ENCODE results near the gene KRTAP12-3. TPM values are rescaled to one million over a fixed set of nuclear protein-coding genes. Genes with fewer than 3 reads are reported as not detected.

Gene KRTAP12-3
- total RNA-seq, 1 experiment from 2014 or later: not detected

- Histone ChIP-seq H3F3A (ENCODE audit: insufficient read depth, low read depth) (no peaks in the 10 kb centered on the region), H3K4me2 (no peak overlapping the region), H3K36me3 (ENCODE audit: low read depth) (no peaks in the 10 kb centered on the region), H3K27ac (no peak overlapping the region), H3K27me3 (ENCODE audit: insufficient read depth, low read depth) (peaks cover 42% of the 10 kb centered on the region), H3K79me2 (ENCODE audit: low read depth) (no peaks in the 10 kb centered on the region), H3K9me3 (ENCODE audit: insufficient read depth, low read depth) (no peaks in the 10 kb centered on the region), H3K9me2 (ENCODE audit: insufficient read depth) (no peaks in the 10 kb centered on the region), H2AFZ (no peak overlapping the region), H3K4me1 (replicated peaks; ENCODE audit: insufficient read depth) (no peaks in the 10 kb centered on the region), H3K4me3 (no peak overlapping the region), H4K20me1 (ENCODE audit: insufficient read depth) (no peaks in the 10 kb centered on the region)
- POLR2A ChIA-PET (ENCODE audit: unreplicated experiment): no interaction called here
- TF ChIP-seq EZH2 (IDR thresholded peaks at IDR 0.05; ENCODE audit: low read depth) (no peak), CTCF (conservative IDR thresholded peaks at IDR 0.05) (no peak)
- no TSS peak for BruUV-seq (replicated peaks)
- CTCF ChIA-PET: no interaction called here
- no peak for DNase-seq
- intact Hi-C loops (cut with micrococcal nuclease; ENCODE audit: unreplicated experiment): no loop called here
Observed at GRCh38 chr21:44613386-44614155, 44.2 kb upstream of the KRTAP12-3 start.

GRCh38 chr21:44614161-44614631 lies 43.5 kb upstream of the KRTAP12-3 start:
- Histone ChIP-seq H3K4me2 (no peak overlapping the region), H3K79me2 (ENCODE audit: low read depth) (no peaks in the 10 kb centered on the region), H3K27ac (no peak overlapping the region), H4K20me1 (ENCODE audit: insufficient read depth) (no peaks in the 10 kb centered on the region), H3K27me3 (ENCODE audit: insufficient read depth, low read depth) (peaks cover 42% of the 10 kb centered on the region), H3K9me3 (ENCODE audit: insufficient read depth, low read depth) (no peaks in the 10 kb centered on the region), H3K36me3 (ENCODE audit: low read depth) (no peaks in the 10 kb centered on the region), H3K4me3 (no peak overlapping the region), H2AFZ (no peak overlapping the region), H3K4me1 (replicated peaks; ENCODE audit: insufficient read depth) (no peaks in the 10 kb centered on the region), H3F3A (ENCODE audit: insufficient read depth, low read depth) (no peaks in the 10 kb centered on the region), H3K9me2 (ENCODE audit: insufficient read depth) (no peaks in the 10 kb centered on the region)
- CTCF ChIA-PET: no interaction called here
- intact Hi-C loops (cut with micrococcal nuclease; ENCODE audit: unreplicated experiment): no loop called here
- no TSS peak for BruUV-seq (replicated peaks)
- TF ChIP-seq CTCF (conservative IDR thresholded peaks at IDR 0.05) (no peak), EZH2 (IDR thresholded peaks at IDR 0.05; ENCODE audit: low read depth) (no peak)
- no peak for DNase-seq
- POLR2A ChIA-PET (ENCODE audit: unreplicated experiment): no interaction called here

GRCh38 chr21:44614961-44615391 lies 42.8 kb upstream of the KRTAP12-3 start:
- H3K27me3 ChIP-seq (ENCODE audit: insufficient read depth, low read depth): peaks cover 42% of the 10 kb centered on the region
- no peaks in the 10 kb centered on the region for H3K9me3 ChIP-seq (ENCODE audit: insufficient read depth, low read depth)
- H3K9me2 ChIP-seq (ENCODE audit: insufficient read depth): no peaks in the 10 kb centered on the region
- no peaks in the 10 kb centered on the region for H3F3A ChIP-seq (ENCODE audit: insufficient read depth, low read depth)
- DNase-seq: no peak
- no peaks in the 10 kb centered on the region for H3K4me1 ChIP-seq (replicated peaks; ENCODE audit: insufficient read depth)
- intact Hi-C loops (cut with micrococcal nuclease; ENCODE audit: unreplicated experiment): no loop called here
- no peak overlapping the region for H3K4me2 ChIP-seq
- CTCF ChIA-PET: no interaction called here
- no TSS peak for BruUV-seq (replicated peaks)
- H4K20me1 ChIP-seq (ENCODE audit: insufficient read depth): no peaks in the 10 kb centered on the region
- H3K27ac ChIP-seq: no peak overlapping the region
- H3K36me3 ChIP-seq (ENCODE audit: low read depth): no peaks in the 10 kb centered on the region
- TF ChIP-seq EZH2 (IDR thresholded peaks at IDR 0.05; ENCODE audit: low read depth) (no peak), CTCF (conservative IDR thresholded peaks at IDR 0.05) (no peak)
- H2AFZ ChIP-seq: no peak overlapping the region
- POLR2A ChIA-PET (ENCODE audit: unreplicated experiment): no interaction called here
- H3K4me3 ChIP-seq: no peak overlapping the region
- no peaks in the 10 kb centered on the region for H3K79me2 ChIP-seq (ENCODE audit: low read depth)

Data from PC-9 (cell line).